Suprapubic skin (tissue), 4 donors: ENCODE measurements around the gene CA11.

Source experiments
- POLR2A ChIP-seq, 2 donors: fragments of 450-650 bp; IDR thresholded peaks; one replicate each; pipeline ENCODE4 v1.6.1; 2017; ENCODE audit warnings: antibody characterized with exemption in 2 of 2, mild to moderate bottlenecking in 2 of 2, moderate library complexity in 2 of 2
- POLR2AphosphoS5 ChIP-seq, 3 donors: sonication (generic); formaldehyde crosslinking; IDR thresholded peaks; one replicate each; pipeline ENCODE4 v1.6.1; 2017; ENCODE audit warnings: antibody characterized with exemption in 3 of 3

DNA sequence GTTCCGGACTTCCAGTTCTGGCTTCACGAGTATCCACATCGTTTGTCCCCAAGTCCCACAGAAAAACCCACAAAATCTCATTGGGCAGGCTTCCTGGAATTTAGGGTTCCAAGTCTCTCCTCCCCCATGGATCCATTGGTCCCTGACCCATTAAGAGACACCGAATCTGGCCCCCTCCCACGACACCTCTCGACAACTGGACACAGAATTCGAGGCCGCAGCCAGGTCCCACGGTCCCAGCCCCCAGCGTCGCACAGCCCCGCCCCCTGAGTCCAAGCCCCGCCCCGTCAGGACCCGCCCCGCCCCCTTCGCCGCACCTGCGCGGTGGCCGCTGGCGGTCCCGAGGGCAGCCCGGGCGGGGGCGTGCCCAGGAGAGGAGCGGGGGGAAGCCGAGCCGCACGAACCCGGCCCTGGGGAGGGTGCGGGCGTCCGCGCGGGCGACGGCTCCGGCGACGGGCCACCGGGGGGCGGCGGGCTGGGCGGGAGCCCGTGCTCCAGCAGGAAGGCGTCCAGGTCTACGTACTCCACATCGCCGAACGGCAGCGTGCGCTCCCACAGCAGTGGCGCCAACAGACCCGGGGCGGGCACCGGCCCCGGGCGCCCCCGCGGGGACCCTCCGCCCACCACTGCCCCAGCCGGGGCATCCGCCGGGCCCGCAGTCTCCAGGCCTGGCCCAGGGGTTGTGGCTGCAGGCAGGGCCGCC lies 10.6 kb downstream of the CA11 start:
- TF ChIP-seq POLR2AphosphoS5 (IDR thresholded peaks at IDR 0.05) (no peak), POLR2A (IDR thresholded peaks at IDR 0.05) (no peak)
